ENCODE measurements around the gene CALHM5.

DNA sequence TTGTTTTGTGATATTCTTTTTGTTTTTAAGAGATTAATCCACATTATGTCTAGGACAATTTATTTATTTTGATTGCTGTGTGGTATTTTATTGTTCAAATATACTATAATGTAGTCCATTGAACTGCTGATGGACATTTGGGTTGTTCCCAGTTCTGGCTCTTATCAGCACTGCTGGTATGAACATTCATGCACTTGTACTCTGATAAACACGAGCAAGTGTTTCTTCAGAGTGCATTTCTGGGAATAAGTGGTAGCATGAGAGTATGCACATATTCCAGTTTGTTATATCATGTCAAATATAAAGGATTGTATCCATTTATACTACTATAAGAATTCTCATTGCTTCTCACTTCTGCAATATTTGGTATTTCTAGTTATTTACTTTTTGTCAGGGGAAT, 43.1 kb upstream of the CALHM5 start:
- no peak for TF ChIP-seq CREB1 (IDR thresholded peaks at IDR 0.05; ENCODE audit: low read depth)
- no peak for TF ChIP-seq ZBTB7A (IDR thresholded peaks at IDR 0.05; ENCODE audit: low read depth)
